ENCODE measurements around the gene GOT2. TPM values are rescaled to one million over a fixed set of nuclear protein-coding genes. Genes with fewer than 3 reads are reported as not detected.
"Not testable (repeated sequence)": the region's sequence is repeated elsewhere in the genome, so short reads cannot be mapped to it uniquely, and the experiment has no call there.

GOT2 gene
- total RNA-seq, 2 donors from 2014 or later, result 176 to 337 TPM

GRCh38 chr16:58713742-58714141 is 20.4 kb downstream of the GOT2 start:
- Histone ChIP-seq H3K9me3 (no peaks in the 10 kb centered on the region), H3K4me3 (no peak overlapping the region), H3K4me1 (no peaks in the 10 kb centered on the region), H3K36me3 (peaks cover 88% of the 10 kb centered on the region), H3K27me3 (no peaks in the 10 kb centered on the region), H3K27ac (no peak overlapping the region)
- TF ChIP-seq CTCF (IDR thresholded peaks at IDR 0.05), result no peak
- DNase-seq (ENCODE audit: low spot score), result no peak

DNA sequence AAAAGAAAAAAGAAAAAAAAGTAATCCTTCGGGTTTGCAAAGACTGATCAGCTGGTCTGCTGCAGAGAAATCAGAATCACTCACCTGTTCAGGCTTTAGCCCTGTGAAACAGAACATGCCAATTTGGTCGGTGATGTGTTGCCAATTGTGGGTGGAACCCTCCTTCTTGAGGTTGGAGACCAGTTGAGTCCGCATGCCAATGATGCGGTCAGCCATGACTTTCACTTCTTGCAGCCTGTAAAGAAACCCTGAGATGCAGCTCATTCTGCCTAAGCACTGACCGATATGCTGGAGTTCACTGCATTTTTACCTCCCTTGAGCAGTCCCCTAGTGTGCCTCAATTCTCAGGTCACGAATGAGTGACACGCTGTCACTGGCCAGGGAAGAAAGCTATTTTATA is 24.8 kb downstream of the GOT2 start:
- Histone ChIP-seq H3K27ac (no peak overlapping the region), H3K9me3 (no peaks in the 10 kb centered on the region), H3K4me3 (no peak overlapping the region), H3K36me3 (peaks cover 67% of the 10 kb centered on the region), H3K4me1 (no peaks in the 10 kb centered on the region), H3K27me3 (no peaks in the 10 kb centered on the region)
- no peak for TF ChIP-seq CTCF (IDR thresholded peaks at IDR 0.05)
- DNase-seq (ENCODE audit: low spot score), result no peak

DNA sequence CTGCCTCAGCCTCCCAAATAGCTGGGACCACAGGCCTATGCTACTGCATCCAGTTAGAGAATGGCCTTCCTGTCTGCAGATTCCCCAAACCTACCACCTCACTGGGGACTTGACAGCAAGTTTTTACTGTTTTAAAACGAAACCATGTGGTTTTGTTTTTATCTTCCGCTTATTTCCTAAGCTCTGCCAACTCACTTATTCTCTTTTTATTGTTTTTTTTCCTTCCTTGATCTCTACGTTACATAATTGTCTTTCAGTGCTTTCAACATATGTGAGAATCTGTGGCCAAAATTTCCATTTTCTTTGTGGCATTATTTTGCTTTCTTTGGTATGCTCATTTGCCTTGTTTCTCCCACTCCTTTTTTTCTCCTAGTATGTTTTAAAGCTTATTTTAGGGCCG is 35.0 kb downstream of the GOT2 start:
- no peak for TF ChIP-seq CTCF (IDR thresholded peaks at IDR 0.05)
- no peak overlapping the region for H3K27ac ChIP-seq
- H3K9me3 ChIP-seq, result no peaks in the 10 kb centered on the region

GRCh38 chr16:58695368-58695767 is 38.7 kb downstream of the GOT2 start:
- TF ChIP-seq CTCF (IDR thresholded peaks at IDR 0.05), result no peak
- DNase-seq (ENCODE audit: low spot score), result no peak
- no peak overlapping the region for H3K4me3 ChIP-seq
- no peaks in the 10 kb centered on the region for H3K36me3 ChIP-seq
- peaks cover 0 to 4% of the 10 kb centered on the region in 2 donors for H3K9me3 ChIP-seq
- no peak overlapping the region for H3K27ac ChIP-seq
- no peaks in the 10 kb centered on the region for H3K4me1 ChIP-seq
- H3K27me3 ChIP-seq, result no peaks in the 10 kb centered on the region

More for the DNA sequence above, 35.0 kb downstream of the GOT2 start:
- Histone ChIP-seq H3K4me1 (no peaks in the 10 kb centered on the region), H3K4me3 (no peak overlapping the region), H3K36me3 (no peaks in the 10 kb centered on the region), H3K27me3 (no peaks in the 10 kb centered on the region)
- DNase-seq (ENCODE audit: low spot score), result no peak

- Histone ChIP-seq H3K4me1 (no peaks in the 10 kb centered on the region), H3K9me3 (peaks cover 0 to 4% of the 10 kb centered on the region in 2 donors), H3K4me3 (no peak overlapping the region), H3K36me3 (no peaks in the 10 kb centered on the region), H3K27me3 (no peaks in the 10 kb centered on the region), H3K27ac (no peak overlapping the region)
- TF ChIP-seq CTCF (IDR thresholded peaks at IDR 0.05), result no peak
- no peak for DNase-seq (ENCODE audit: low spot score)
Observed at GRCh38 chr16:58692450-58692849, 41.7 kb downstream of the GOT2 start.

DNA sequence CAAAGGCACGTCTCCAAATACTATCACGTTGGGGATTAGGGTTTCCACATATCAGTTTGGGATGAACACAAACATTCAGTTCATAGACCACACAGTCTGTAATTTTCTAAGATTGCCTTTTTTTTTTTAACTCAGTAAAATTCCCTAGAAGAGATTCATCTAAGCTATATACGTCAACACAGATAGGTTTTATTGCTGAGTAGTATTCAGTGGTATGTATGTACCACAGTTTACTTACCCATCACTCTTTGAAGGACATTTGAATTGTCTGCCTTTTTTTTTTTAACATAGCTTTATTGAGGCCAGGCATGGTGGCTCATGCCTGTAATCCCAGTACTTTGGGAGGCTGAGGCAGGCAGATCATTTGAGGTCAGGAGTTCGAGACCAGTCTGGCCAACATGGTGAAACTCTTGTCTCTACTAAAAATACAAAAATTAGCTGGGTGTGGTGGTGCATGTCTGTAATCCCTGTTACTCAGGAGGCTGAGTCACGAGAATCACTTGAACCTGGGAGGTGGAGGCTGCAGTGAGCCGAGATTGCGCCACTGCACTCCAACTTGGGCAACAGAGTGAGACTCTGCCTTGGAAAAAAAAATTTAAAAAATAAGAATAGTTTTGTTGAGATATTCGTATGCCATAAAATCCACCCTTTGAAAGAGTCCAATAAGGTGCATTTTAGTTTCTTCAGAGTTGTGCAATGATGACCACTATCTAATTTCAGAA is 47.0 kb downstream of the GOT2 start:
- H3K27me3 ChIP-seq; H3K36me3 ChIP-seq; H3K27ac ChIP-seq; DNase-seq (ENCODE audit: low spot score); H3K4me3 ChIP-seq; H3K9me3 ChIP-seq: not testable (repeated sequence)
- peaks cover 0 to 22% of the 10 kb centered on the region in 2 donors for H3K4me1 ChIP-seq
